ENCODE results near the gene CLCN3.
"Not testable (repeated sequence)": the region's sequence is repeated elsewhere in the genome, so short reads cannot be mapped to it uniquely, and the experiment has no call there.

CLCN3 gene

GRCh38 chr4:169619958-169620879 is at the start of gene CLCN3:
TSS of gene CLCN3 (plus strand) at chr4:169620578. CDS start at chr4:169635929, 15,351 bp downstream.
- peak; percentile 100 for DNase-seq

- not testable (repeated sequence) for DNase-seq
Observed at GRCh38 chr4:169571012-169571411, 49.4 kb upstream of the CLCN3 start.

GRCh38 chr4:169571435-169571834 is 48.9 kb upstream of the CLCN3 start:
- no peak for DNase-seq

GRCh38 chr4:169573889-169574288 is 46.5 kb upstream of the CLCN3 start:
- DNase-seq: no peak

DNA sequence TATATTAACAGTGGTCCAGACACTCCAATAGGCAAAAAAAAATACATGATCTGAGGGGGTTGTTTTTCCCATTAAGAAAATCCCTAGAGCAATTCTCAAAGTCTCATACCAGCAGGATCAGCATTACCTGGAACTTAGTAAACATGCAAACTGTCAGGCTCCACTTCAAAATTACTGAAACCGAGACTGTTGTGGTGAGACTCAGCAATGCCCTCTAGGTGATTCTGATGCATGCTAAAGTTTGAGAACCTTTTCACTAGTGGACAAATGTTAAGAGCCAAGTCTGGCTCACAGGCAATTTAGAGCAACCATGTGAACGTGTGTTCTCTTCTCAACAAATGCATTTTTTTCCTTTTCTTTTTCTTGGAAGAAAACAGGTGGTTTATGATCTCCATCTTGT is 38.2 kb upstream of the CLCN3 start:
- DNase-seq: no peak

GRCh38 chr4:169582706-169583105 is 37.7 kb upstream of the CLCN3 start:
- no peak for DNase-seq

DNA sequence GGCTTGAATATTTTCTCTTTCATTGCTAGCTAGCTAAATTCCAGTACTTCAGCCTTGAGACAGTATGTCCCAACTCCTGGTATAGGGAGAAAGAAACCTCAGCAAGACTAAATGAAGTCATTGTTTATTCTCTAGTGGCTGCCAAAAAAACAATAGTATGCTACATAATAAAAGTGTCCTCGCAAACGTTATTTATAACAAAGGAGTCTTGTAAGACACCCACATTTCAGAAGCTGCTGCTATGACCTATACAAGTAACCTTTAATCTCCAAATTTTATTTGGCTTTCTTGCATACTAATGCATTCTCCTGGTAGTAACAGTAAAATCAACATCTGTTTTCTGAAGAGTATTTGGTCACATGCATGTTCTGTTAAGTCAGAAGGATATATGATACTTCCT is 36.8 kb upstream of the CLCN3 start:
- no peak for DNase-seq

DNA sequence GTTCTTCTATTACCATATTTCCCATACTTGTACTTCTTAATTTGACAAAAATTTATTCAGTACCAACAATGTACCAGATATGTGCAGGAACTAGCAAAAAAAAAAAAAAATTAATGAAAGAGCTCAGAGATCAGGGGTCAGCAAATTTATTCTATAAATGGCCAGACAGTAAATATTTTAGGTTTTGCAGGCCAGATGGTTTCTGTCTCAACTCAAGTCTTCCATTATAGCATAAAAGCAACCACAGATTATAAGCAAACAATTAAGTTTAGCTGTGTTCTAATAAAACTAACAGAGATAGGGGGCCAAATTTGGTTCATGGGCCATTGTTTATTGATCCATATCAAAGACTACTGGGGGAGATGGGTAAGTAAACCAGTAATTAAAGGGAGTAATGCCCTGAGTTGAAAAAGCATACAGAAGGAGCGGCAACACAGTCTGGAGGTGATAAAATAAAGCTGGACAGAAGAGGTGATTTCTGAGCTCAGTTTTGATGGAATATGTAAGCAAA is 27.3 kb upstream of the CLCN3 start:
- DNase-seq: no peak

- DNase-seq: no peak
Observed at GRCh38 chr4:169594560-169595195, 25.7 kb upstream of the CLCN3 start.

DNA sequence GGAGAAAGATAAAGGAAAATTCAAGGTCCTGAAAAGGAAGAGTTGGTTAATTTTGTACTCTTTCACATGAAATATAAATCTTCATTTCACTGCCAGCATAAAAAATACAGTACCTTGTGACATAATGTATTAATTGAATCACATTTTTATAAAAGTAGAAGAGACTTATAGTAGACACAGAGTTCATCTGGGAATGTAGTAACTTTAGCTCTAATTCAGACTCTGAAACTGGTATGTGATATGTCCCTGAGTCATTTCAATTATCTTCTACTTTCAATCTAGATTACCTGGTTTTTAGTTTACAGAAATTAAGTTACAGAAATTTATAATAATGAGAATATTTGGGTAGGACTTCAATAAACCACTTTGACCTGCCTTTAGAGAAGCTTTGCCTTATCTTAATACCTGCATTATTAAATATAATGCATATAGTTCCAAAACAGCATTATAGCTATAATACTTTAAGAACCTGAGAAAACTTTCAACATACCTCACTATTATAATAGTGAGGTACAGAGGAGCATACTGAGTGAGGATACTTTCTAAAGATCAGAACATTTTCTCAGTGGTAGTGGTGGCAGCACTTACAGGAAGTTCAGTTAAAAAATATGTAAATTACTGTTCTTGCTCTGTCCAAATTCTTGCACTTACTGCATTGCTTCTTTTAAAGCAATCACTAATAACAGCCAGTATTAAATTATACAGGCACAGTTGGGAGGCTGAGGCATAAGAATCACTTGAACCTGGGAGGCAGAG is 19.2 kb upstream of the CLCN3 start:
- no peak for DNase-seq

- no peak for DNase-seq
Observed at GRCh38 chr4:169603312-169603711, 17.1 kb upstream of the CLCN3 start.

DNA sequence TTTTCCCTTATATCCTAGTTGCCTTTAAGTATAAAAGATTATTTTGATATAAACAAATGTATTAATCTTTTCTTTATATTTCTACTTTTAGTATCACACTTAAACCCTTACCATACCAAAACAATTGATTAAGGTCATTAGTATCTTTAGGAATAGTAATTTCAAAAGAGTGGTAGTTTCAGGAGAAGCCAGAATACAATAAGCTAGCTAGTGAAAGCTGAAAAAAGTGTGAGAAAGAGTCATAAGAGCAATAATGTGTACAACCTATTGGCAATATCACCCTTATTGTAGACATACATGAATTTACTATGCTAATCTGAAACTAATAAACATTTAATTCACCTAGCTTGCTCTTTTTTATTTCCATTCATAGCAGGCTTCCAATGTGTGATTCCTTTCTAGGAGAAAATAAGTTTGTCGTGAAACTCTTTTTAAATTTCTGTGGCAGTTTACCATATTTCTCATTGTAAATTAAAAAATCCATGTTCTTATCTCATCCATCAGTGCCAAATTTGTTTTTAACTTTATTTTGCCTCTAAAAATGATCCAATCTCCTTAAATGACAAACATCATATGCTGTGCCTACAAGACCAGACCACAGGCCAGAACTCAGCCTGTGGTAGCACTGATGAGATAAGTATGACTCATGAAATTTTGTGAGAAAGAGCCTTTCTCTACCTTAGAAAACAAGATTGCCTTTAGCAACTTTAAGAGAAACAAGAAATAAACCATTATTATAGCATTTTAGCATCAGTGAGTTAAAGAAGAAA is 16.1 kb upstream of the CLCN3 start:
- peak; percentile 92 for DNase-seq

- peak; percentile 68 for DNase-seq
Observed at GRCh38 chr4:169604903-169605331, 15.5 kb upstream of the CLCN3 start.

DNA sequence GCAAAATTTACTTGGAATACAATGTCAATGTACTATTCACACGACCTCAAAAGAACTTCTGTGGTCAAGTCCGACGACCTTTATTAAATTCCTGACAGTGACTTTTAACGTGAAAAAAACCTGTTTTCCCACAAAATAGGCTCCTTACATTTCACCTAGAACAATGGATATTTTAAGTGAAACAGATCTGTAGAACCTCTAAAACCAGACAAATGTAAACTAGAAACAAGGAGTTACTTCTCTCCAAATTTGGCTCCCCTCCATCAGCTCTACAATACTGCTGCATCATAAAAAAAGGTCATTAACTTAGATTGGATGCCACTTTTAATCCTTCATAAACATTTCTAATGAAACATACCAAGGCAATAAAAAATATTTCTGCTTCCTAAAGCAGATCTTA is 9.2 kb upstream of the CLCN3 start:
- DNase-seq: no peak

DNA sequence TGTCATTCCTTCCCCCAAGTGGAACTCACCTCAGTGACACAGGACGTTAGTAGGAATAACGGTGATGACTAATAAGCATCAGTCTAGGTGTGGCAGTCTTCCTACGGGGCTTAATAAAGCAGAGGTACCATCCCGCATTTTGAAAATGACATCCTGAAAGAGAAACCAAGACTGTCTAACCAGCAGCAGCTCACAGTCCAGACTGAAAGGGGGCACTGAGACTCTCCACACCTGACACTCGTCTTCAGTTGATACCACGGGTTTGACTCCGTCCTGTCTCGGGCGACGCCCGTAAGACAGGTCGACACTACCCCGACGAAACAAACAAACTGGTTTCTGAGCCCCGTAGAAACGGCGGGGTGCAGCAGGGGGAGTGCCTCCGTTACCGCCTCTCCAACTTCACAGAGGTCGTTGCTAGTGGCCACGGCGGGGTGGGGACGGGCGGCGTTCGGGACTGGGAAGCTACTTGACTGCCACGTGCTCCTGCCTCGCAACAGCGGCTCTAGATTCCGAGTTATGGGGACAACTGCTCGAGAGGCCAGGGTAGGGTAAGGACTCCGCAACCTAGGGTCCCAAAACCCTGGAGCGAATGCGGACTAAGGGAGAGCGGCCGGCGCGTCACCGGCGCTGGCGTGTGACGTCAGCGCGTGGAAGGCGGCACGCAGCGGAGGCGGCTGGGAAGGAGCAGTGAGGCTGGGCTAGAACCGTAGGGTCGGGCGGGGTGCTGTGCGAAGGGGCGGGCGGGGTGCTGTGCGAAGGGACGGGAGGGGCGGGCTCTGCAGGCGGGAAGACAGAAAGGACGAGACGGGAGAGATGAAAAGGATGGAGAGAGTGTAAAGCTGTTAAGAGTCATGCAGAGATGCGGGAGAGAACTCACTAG is 8.1 kb upstream of the CLCN3 start, which contains the start of gene NEK1:
Gene NEK1, minus strand, starts transcription at position 593 of the 880 bp plus-strand sequence. CDS start 9,953 bp downstream, outside the sequence.
- peak; percentile 95 for DNase-seq

GRCh38 chr4:169612871-169613859 is 7.2 kb upstream of the CLCN3 start:
- peak; percentile 92 for DNase-seq

GRCh38 chr4:169615467-169616106 is 4.8 kb upstream of the CLCN3 start:
- no peak for DNase-seq

DNA sequence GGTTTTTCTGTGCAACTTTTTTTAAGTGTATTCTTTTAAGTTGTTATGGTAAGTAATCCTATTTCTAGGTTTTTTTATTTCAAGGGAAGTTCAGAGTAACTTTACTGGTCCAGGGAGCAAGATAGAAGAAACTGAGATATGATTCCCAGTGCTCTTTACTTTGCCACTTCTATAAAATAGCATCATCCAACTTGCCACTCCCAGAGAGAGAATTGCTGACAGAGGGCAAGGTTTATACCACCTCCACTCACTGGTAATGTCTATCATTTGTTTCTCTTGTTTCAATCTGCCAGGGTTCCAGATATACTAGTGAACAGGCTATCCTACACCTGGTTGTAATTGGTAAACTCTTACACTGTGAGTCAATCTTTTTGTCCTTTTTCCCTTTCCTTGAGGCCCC is 3.5 kb upstream of the CLCN3 start:
- DNase-seq: no peak

DNA sequence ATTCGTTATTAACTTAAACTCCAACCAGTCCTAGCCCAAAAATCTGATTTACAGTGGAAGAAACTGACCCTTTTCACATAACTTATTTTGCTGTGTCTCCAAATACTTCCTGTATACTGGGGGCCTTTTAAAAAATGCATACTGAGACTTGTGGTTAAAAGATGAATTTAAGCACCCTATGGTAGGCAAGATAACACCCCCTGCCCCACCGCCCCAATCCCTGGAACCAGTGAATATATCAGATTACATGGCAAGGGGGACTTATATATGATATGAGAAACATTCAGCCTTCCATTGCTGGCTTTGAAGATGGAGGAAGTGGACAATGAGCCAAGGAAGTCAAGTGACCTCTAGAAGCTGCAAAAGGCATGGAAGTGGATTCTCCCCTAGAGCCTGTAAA is 3.1 kb upstream of the CLCN3 start:
- DNase-seq: peak; percentile 90
